Camera-type eye (tissue), 1 donor: Measurements from ENCODE around the gene SNRNP48. TPM values are rescaled to one million over a fixed set of nuclear protein-coding genes. Genes with fewer than 3 reads are reported as not detected.

Source experiments
- total RNA-seq: library from RNA; depleted of rRNA; stranded (reverse); fragments of >200 nt; gene quantifications from one replicate; pipeline ENCODE4 v1.2.3, GENCODE V29; 2014

The SNRNP48 gene
- total RNA-seq: 37.0 TPM

DNA sequence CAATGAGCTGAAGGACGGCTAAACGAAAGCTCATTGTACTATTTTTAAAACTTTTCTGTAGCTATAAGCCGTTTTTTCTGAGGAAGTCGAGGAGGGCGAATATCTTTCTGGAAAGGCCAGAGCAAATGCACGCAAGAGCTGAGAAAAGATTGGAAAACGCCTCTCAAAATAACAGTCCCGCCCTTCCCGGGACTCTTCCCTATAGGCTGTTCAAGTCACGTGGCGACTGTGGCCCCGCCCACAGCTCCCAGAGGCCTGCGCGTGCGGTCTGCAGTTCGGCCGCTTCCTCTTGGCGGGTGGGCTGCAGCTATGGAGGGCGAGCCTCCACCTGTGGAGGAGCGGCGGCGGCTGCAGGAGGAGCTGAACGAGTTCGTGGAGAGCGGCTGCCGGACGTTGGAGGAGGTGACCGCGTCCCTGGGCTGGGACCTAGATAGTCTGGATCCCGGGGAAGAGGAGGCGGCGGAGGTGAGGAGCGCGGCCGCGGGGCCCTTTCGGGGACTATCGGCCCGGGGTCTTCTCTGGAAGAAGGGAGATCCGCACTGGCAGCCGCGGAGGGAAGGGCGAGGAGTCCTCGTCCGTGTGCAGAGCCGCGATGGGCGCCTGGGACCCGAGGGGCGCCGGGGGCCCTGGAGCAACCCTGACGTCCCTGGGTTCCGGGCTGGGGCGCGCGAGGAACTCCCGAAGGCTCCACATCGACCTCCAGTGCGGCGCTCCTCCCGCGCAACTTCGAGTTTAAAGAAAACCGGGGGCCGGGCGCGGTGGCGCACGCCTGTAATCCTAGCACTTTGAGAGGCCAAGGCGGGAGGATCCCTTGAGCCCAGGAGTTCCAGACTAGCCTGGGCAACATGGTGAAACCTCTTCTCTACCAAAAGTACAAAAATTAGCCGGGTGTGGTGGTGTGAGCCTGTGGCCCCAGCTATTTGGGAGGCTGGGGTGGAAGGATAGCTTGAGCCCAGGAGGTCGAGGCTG is at the start of gene SNRNP48:
TSS of gene SNRNP48 (plus strand) at position 250 of the 969 bp plus-strand sequence. CDS start at position 310, 60 bp downstream.

DNA sequence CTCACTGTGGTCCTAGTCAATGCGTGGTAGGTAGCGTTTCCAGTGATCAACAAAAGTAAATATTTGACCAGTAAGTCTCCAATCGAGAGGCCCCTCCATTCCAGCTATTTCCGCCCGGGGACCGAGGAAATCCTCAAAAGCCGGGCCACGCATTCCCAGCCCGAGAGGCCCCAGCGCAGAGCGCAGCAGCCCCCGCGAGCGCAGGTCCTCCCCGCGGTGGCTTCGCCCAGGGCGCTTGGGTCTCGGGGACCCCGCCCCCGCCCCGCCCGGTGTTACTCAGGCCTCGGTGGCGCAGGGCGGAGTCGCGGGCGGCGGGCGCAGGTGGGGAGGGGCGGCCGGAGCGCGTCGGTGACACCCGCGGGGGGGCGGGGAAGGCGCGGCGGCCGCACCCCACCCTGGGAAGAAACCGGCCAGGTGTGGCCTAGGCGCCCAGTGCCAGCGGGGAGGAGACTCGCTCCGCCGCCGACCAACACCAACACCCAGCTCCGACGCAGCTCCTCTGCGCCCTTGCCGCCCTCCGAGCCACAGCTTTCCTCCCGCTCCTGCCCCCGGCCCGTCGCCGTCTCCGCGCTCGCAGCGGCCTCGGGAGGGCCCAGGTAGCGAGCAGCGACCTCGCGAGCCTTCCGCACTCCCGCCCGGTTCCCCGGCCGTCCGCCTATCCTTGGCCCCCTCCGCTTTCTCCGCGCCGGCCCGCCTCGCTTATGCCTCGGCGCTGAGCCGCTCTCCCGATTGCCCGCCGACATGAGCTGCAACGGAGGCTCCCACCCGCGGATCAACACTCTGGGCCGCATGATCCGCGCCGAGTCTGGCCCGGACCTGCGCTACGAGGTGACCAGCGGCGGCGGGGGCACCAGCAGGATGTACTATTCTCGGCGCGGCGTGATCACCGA is 48.6 kb upstream of the SNRNP48 start, which contains the start of gene DSP:
TSS of gene DSP (plus strand) at position 497 of the 890 bp plus-strand sequence. CDS start at position 742, 245 bp downstream.

Other genes with a start within 250 kb of the SNRNP48 start
- not detected for gene CAGE1, start 200.5 kb upstream of the SNRNP48 start, total RNA-seq
- gene RIOK1, start 200.4 kb upstream of the SNRNP48 start, total RNA-seq: 42.2 TPM
- gene DSP, start 48.5 kb upstream of the SNRNP48 start, total RNA-seq: 98.2 TPM
- 13.1 TPM for gene BMP6, start 135.9 kb downstream of the SNRNP48 start, total RNA-seq